HepG2 (cell line): ENCODE data around the gene SACS. TPM values are rescaled to one million over a fixed set of nuclear protein-coding genes. Genes with fewer than 3 reads are reported as not detected.

Experiments
- BORCS8-MEF2B ChIP-seq: sonication (generic); formaldehyde crosslinking; IDR thresholded peaks from 2 replicates; pipeline ENCODE4 v1.8.0; 2022; ENCODE audit warnings: mild to moderate bottlenecking, missing genetic modification reagents
- FOXM1 ChIP-seq: sonication (generic); formaldehyde crosslinking; IDR thresholded peaks from 2 replicates; pipeline ENCODE4 v1.5.0; 2020; ENCODE audit warnings: missing genetic modification reagents
- HMG20B ChIP-seq: conservative IDR thresholded peaks from 2 replicates; pipeline ENCODE4 v1.6.1; 2016; ENCODE audit warnings: missing genetic modification reagents, missing compliant biosample characterization
- KDM4B ChIP-seq: sonication (generic); formaldehyde crosslinking; IDR thresholded peaks from 2 replicates; pipeline ENCODE4 v1.4.0; 2020; ENCODE audit warnings: missing genetic modification reagents
- KIAA2018 ChIP-seq: sonication (generic); formaldehyde crosslinking; IDR thresholded peaks from 2 replicates; pipeline ENCODE4 v1.5.0; 2020; ENCODE audit warnings: mild to moderate bottlenecking, missing genetic modification reagents, borderline replicate concordance
- RAD51 ChIP-seq: fragments of 450-650 bp; IDR thresholded peaks from 2 replicates; pipeline ENCODE4 v1.6.1; 2016; ENCODE audit warnings: borderline replicate concordance
- RBAK ChIP-seq: sonication (generic); formaldehyde crosslinking; IDR thresholded peaks from 2 replicates; pipeline ENCODE4 v1.5.1; 2020; ENCODE audit warnings: mild to moderate bottlenecking, missing genetic modification reagents
- SMAD1 ChIP-seq: sonication (generic); formaldehyde crosslinking; IDR thresholded peaks from 2 replicates; pipeline ENCODE4 v1.4.0; 2020; ENCODE audit warnings: missing genetic modification reagents, low read depth, mild to moderate bottlenecking, borderline replicate concordance
- TEAD2 ChIP-seq: sonication (generic); formaldehyde crosslinking; IDR thresholded peaks from 2 replicates; pipeline ENCODE4 v1.9.0; 2021; ENCODE audit warnings: missing genetic modification reagents
- TFE3 ChIP-seq: IDR thresholded peaks from 2 replicates; pipeline ENCODE4 v1.6.1; 2016
- ZMAT5 ChIP-seq: sonication (generic); formaldehyde crosslinking; IDR thresholded peaks from 2 replicates; pipeline ENCODE4 v1.5.0; 2020; ENCODE audit warnings: mild to moderate bottlenecking, low read depth, missing genetic modification reagents, borderline replicate concordance
- ZMYM2 ChIP-seq: sonication (generic); formaldehyde crosslinking; IDR thresholded peaks from 2 replicates; pipeline ENCODE4 v1.8.0; 2022; ENCODE audit warnings: mild to moderate bottlenecking, missing genetic modification reagents
- ZNF280B ChIP-seq: sonication (generic); formaldehyde crosslinking; IDR thresholded peaks from 2 replicates; pipeline ENCODE4 v1.5.0; 2020; ENCODE audit warnings: missing genetic modification reagents, mild to moderate bottlenecking, borderline replicate concordance
- ZNF333 ChIP-seq: sonication (generic); formaldehyde crosslinking; IDR thresholded peaks from 2 replicates; pipeline ENCODE4 v1.4.0; 2020; ENCODE audit warnings: mild to moderate bottlenecking, missing genetic modification reagents, borderline replicate concordance
- ZNF773 ChIP-seq: sonication (generic); formaldehyde crosslinking; IDR thresholded peaks from 2 replicates; pipeline ENCODE4 v1.4.0; 2020; ENCODE audit warnings: missing genetic modification reagents, borderline replicate concordance
- ZNF839 ChIP-seq: sonication (generic); formaldehyde crosslinking; IDR thresholded peaks from 2 replicates; pipeline ENCODE4 v1.4.0; 2020; ENCODE audit warnings: missing genetic modification reagents, mild to moderate bottlenecking, borderline replicate concordance
- polyA plus RNA-seq, 8 experiments: library from polyadenylated mRNA; depleted of rRNA in 3 of 8; stranded (reverse) in 7 of 8; unstranded in 1 of 8; fragments of >200 nt; fragmentation: Illumina TruSeq in 4 of 8; extraction: Trizol in 4 of 8; gene quantifications; 2 replicates each; pipeline versions ENCODE4 v1.2.1 to v1.2.3, GENCODE V29; 2011 to 2016; ENCODE audit warnings: low read depth in 4 of 8, missing spikeins in 1 of 8, mixed read lengths in 1 of 8; ENCODE audit not compliant: insufficient read depth in 1 of 8
- total RNA-seq, 5 experiments: library from RNA; depleted of rRNA; stranded (reverse); fragments of >200 nt; fragmentation: Illumina TruSeq; extraction: Trizol; gene quantifications; 2 replicates each; pipeline ENCODE4 v1.2.3, GENCODE V29; 2016; ENCODE audit warnings: low read depth in 1 of 5

SACS gene
- total and polyA plus RNA-seq, 2 of the 13 experiments (the other 11 are each of a cell fraction or from before 2014, with no cell fraction given), result 4.0 to 15.7 TPM

GRCh38 chr13:23375001-23375971 is 58.2 kb downstream of the SACS start (continued):
- TF ChIP-seq ZNF839, result no peak
- peak; percentile 80; the same call in 1 of the 2 replicates for TF ChIP-seq FOXM1 (CRISPR knock-in tag)
- TF ChIP-seq KDM4B (CRISPR knock-in tag), result no peak
- no peak for TF ChIP-seq TFE3 (CRISPR knock-in tag)
- no peak for TF ChIP-seq ZNF773 (CRISPR knock-in tag)
- no peak for TF ChIP-seq ZMAT5 (CRISPR knock-in tag)
- no peak for TF ChIP-seq KIAA2018 (CRISPR knock-in tag)
- TF ChIP-seq RBAK, result no peak
- peak; percentile 76; the same call in 1 of the 2 replicates for TF ChIP-seq TEAD2 (CRISPR knock-in tag)
- 0 out of 2 replicates have a peak, but pooled peaks have one; percentile 35 for TF ChIP-seq SMAD1
- TF ChIP-seq ZNF280B, result no peak; the same call in 1 of the 2 replicates
- no peak for TF ChIP-seq RAD51
- TF ChIP-seq HMG20B (CRISPR knock-in tag), result no peak
- no peak; the same call in 1 of the 2 replicates for TF ChIP-seq BORCS8-MEF2B (CRISPR knock-in tag)
- TF ChIP-seq ZNF333 (CRISPR knock-in tag), result peak; percentile 51; the same call in 1 of the 2 replicates
- no peak for TF ChIP-seq ZMYM2
